H9 (cell line): Measurements from ENCODE around the gene CGGBP1. TPM values are rescaled to one million over a fixed set of nuclear protein-coding genes. Genes with fewer than 3 reads are reported as not detected.

Experiments
- DNase-seq: peaks from one replicate; pipeline ENCODE4 v3.0.0-alpha.2; 2017
- H2AFZ ChIP-seq: one replicate; pipeline ENCODE4 v1.6.1; 2013; ENCODE audit warnings: mild to moderate bottlenecking, low read length, control low read depth, moderate library complexity
- H2AK5ac ChIP-seq: 2 replicates; pipeline ENCODE4 v1.6.1; 2013; ENCODE audit warnings: low read length, control low read depth, mixed read lengths; ENCODE audit not compliant: insufficient read length
- H2BK120ac ChIP-seq: one replicate; pipeline ENCODE4 v1.6.1; 2013; ENCODE audit warnings: low read depth, mild to moderate bottlenecking, low read length, control low read depth, inconsistent platforms; ENCODE audit not compliant: poor library complexity, severe bottlenecking
- H2BK12ac ChIP-seq: 2 replicates; pipeline ENCODE4 v1.6.1; 2013; ENCODE audit warnings: low read length, control low read depth, mixed read lengths, low read depth; ENCODE audit not compliant: insufficient read length
- H2BK15ac ChIP-seq: 2 replicates; pipeline ENCODE4 v1.6.1; 2013; ENCODE audit warnings: low read depth, low read length, control low read depth
- H2BK20ac ChIP-seq: one replicate; pipeline ENCODE4 v1.6.1; 2013; ENCODE audit warnings: low read depth, mild to moderate bottlenecking, low read length, control low read depth, inconsistent platforms; ENCODE audit not compliant: poor library complexity, severe bottlenecking
- H2BK5ac ChIP-seq: 2 replicates; pipeline ENCODE4 v1.6.1; 2013; ENCODE audit warnings: low read length, control low read depth, mixed read lengths; ENCODE audit not compliant: insufficient read length
- H3K14ac ChIP-seq: 2 replicates; pipeline ENCODE4 v1.6.1; 2013; ENCODE audit warnings: low read length, control low read depth; ENCODE audit not compliant: insufficient read depth
- H3K18ac ChIP-seq: 2 replicates; pipeline ENCODE4 v1.6.1; 2013; ENCODE audit warnings: low read depth, mild to moderate bottlenecking, mixed read lengths, low read length, control low read depth; ENCODE audit not compliant: insufficient read length
- H3K23ac ChIP-seq: 2 replicates; pipeline ENCODE4 v1.6.1; 2013; ENCODE audit warnings: low read length, control low read depth, mixed read lengths, low read depth; ENCODE audit not compliant: insufficient read length
- H3K23me2 ChIP-seq: 2 replicates; pipeline ENCODE4 v1.6.1; 2013; ENCODE audit warnings: low read depth, mild to moderate bottlenecking, mixed read lengths, low read length, control low read depth; ENCODE audit not compliant: insufficient read length, poor library complexity, severe bottlenecking
- H3K27ac ChIP-seq: 2 replicates; pipeline ENCODE4 v1.5.1; 2013; ENCODE audit warnings: low read length, control low read depth, mixed read lengths, low read depth; ENCODE audit not compliant: insufficient read length
- H3K27me3 ChIP-seq: 2 replicates; pipeline ENCODE4 v1.6.1; 2013; ENCODE audit warnings: low read length, control low read depth, inconsistent platforms; ENCODE audit not compliant: insufficient read depth
- H3K4ac ChIP-seq: 2 replicates; pipeline ENCODE4 v1.6.1; 2013; ENCODE audit warnings: low read depth, mild to moderate bottlenecking, control low read depth, inconsistent platforms, low read length, moderate library complexity
- H3K4me1 ChIP-seq: 2 replicates; pipeline ENCODE4 v1.6.1; 2013; ENCODE audit warnings: low read length, control low read depth, inconsistent platforms; ENCODE audit not compliant: insufficient read depth
- H3K4me2 ChIP-seq: 2 replicates; pipeline ENCODE4 v1.6.1; 2013; ENCODE audit warnings: low read length, control low read depth, mixed read lengths; ENCODE audit not compliant: insufficient read length, insufficient read depth
- H3K56ac ChIP-seq: 2 replicates; pipeline ENCODE4 v1.6.1; 2013; ENCODE audit warnings: low read depth, mild to moderate bottlenecking, mixed read lengths, low read length, control low read depth; ENCODE audit not compliant: insufficient read length
- H3K79me1 ChIP-seq: 2 replicates; pipeline ENCODE4 v1.6.1; 2013; ENCODE audit warnings: low read depth, mild to moderate bottlenecking, moderate library complexity, low read length, control low read depth, inconsistent platforms; ENCODE audit not compliant: insufficient read depth, poor library complexity, severe bottlenecking
- H3K79me2 ChIP-seq: 2 replicates; pipeline ENCODE4 v1.6.1; 2013; ENCODE audit warnings: low read length, control low read depth, inconsistent platforms; ENCODE audit not compliant: insufficient read depth
- H3K9ac ChIP-seq: 2 replicates; pipeline ENCODE4 v1.6.1; 2013; ENCODE audit warnings: low read length, control low read depth, mixed read lengths; ENCODE audit not compliant: insufficient read length; ENCODE audit errors: extremely low read depth
- H3K9me3 ChIP-seq: one replicate; pipeline ENCODE4 v1.6.1; 2013; ENCODE audit warnings: low read depth, low read length, inconsistent platforms; ENCODE audit not compliant: control insufficient read depth
- H3T11ph ChIP-seq: one replicate; pipeline ENCODE4 v1.6.1; 2013; ENCODE audit warnings: mild to moderate bottlenecking, low read length, control low read depth, inconsistent platforms
- H4K20me1 ChIP-seq: one replicate; pipeline ENCODE4 v1.6.1; 2013; ENCODE audit not compliant: control insufficient read depth, insufficient read length, insufficient read depth
- H4K5ac ChIP-seq: 2 replicates; pipeline ENCODE4 v1.6.1; 2013; ENCODE audit warnings: low read depth, mild to moderate bottlenecking, mixed read lengths, low read length, control low read depth; ENCODE audit not compliant: insufficient read length
- H4K8ac ChIP-seq: replicated peaks from 2 replicates; pipeline ENCODE4 v1.6.1; 2013; ENCODE audit warnings: low read length, control low read depth, mixed read lengths, low read depth; ENCODE audit not compliant: insufficient read length
- H4K91ac ChIP-seq: 2 replicates; pipeline ENCODE4 v1.6.1; 2013; ENCODE audit warnings: low read depth, mild to moderate bottlenecking, moderate library complexity, mixed read lengths, low read length, control low read depth; ENCODE audit not compliant: insufficient read length
- H3K27ac Mint-ChIP-seq, 3 experiments: 2 replicates in 2 of 3; 3 replicates in 1 of 3; pipeline ENCODE4 v1.8.0; 2020 to 2021; ENCODE audit warnings: mixed read lengths in 3 of 3, mild to moderate bottlenecking in 1 of 3, moderate library complexity in 1 of 3
- H3K27me3 Mint-ChIP-seq: 2 replicates; pipeline ENCODE4 v1.8.0; 2021; ENCODE audit warnings: low read depth, mild to moderate bottlenecking, moderate library complexity, mixed read lengths
- H3K36me3 Mint-ChIP-seq, 3 experiments: 2 replicates in 2 of 3; 3 replicates in 1 of 3; pipeline ENCODE4 v1.8.0; 2020 to 2021; ENCODE audit warnings: low read depth in 3 of 3, mixed read lengths in 3 of 3; ENCODE audit not compliant: insufficient read depth in 1 of 3
- H3K4me1 Mint-ChIP-seq, 2 experiments: 2 replicates each; pipeline ENCODE4 v1.8.0; 2020; ENCODE audit warnings: mixed read lengths in 2 of 2
- H3K4me3 Mint-ChIP-seq, 2 experiments: 2 replicates in 1 of 2; 3 replicates in 1 of 2; pipeline ENCODE4 v1.8.0; 2020 to 2021; ENCODE audit warnings: mild to moderate bottlenecking in 2 of 2, mixed read lengths in 2 of 2, moderate library complexity in 1 of 2
- H3K9me3 Mint-ChIP-seq, 2 experiments: 2 replicates in 1 of 2; 3 replicates in 1 of 2; pipeline ENCODE4 v1.8.0; 2020; ENCODE audit warnings: mild to moderate bottlenecking in 2 of 2, mixed read lengths in 2 of 2, moderate library complexity in 1 of 2
- CTCF ChIP-seq: fragments of 200-600 bp; sonication (generic); conservative IDR thresholded peaks from 3 replicates; pipeline ENCODE4 v1.8.0; 2021; ENCODE audit warnings: antibody characterized with exemption, mild to moderate bottlenecking
- WGBS: extraction: QIAGEN DNeasy Blood & Tissue Kit; methylation state at CpG from one replicate; pipeline ENCODE4 v1.1.7; 2013; ENCODE audit warnings: missing lambda C conversion rate, low lambda C conversion rate, mixed read lengths; ENCODE audit not compliant: insufficient read length; ENCODE audit errors: extremely low coverage; 5-methylcytosine and 5-hydroxymethylcytosine counted together
- total RNA-seq: library from RNA; stranded (reverse); gene quantifications from 2 replicates; pipeline ENCODE4 v1.2.1, GENCODE V29; 2021

The CGGBP1 gene
- total RNA-seq, 1 experiment from 2014 or later, result 75.0 TPM

- Histone ChIP-seq H3K4ac (no peak overlapping the region), H3K18ac (no peak overlapping the region), H2BK120ac (no peak overlapping the region), H3K23me2 (no peaks in the 10 kb centered on the region), H3K4me1 (no peaks in the 10 kb centered on the region), H3K56ac (no peak overlapping the region), H3K14ac (no peak overlapping the region), H2BK12ac (no peak overlapping the region), H3K79me2 (no peaks in the 10 kb centered on the region), H2BK5ac (no peak overlapping the region), H3K23ac (no peak overlapping the region), H2AK5ac (no peak overlapping the region), H4K20me1 (no peaks in the 10 kb centered on the region), H4K8ac (no peak overlapping the region), H3K79me1 (no peaks in the 10 kb centered on the region), H3K9me3 (no peaks in the 10 kb centered on the region), H4K91ac (no peak overlapping the region), H2AFZ (no peak overlapping the region), H3T11ph (no peak overlapping the region), H3K9ac (no peak overlapping the region), H4K5ac (no peak overlapping the region), H3K4me2 (no peak overlapping the region), H2BK15ac (no peak overlapping the region), H3K27me3 (no peaks in the 10 kb centered on the region), H2BK20ac (no peak overlapping the region), H3K27ac (no peak overlapping the region)
- no CpG with 5 or more reads among the region's 1 CpG for WGBS
- Mint-ChIP-seq H3K27ac (no peak overlapping the region), H3K4me3 (no peak overlapping the region), H3K27me3 (no peaks in the 10 kb centered on the region; the same call in 1 of the 2 replicates), H3K9me3 (peaks cover 5 to 6% of the 10 kb centered on the region in 2 experiments; a peak in 3 of 5 replicates), H3K4me1 (peaks cover 0 to 3% of the 10 kb centered on the region in 2 experiments; a peak in 1 of 4 replicates), H3K36me3 (no peaks in the 10 kb centered on the region)
- no peak for TF ChIP-seq CTCF
- DNase-seq, result no peak
These were observed 27.1 kb downstream of the CGGBP1 start for GRCh38 chr3:88031642-88032077.
